ENCODE data around the gene KLRF1. TPM values are rescaled to one million over a fixed set of nuclear protein-coding genes. Genes with fewer than 3 reads are reported as not detected.

Gene KLRF1
- total RNA-seq, 2 experiments from 2014 or later: 0.19 to 0.20 TPM

GRCh38 chr12:9794484-9795093, 32.7 kb upstream of the KLRF1 start:
- H3K27me3 Mint-ChIP-seq: no peaks in the 10 kb centered on the region
- H3K4me1 Mint-ChIP-seq: peaks cover 59% of the 10 kb centered on the region
- H3K36me3 Mint-ChIP-seq (ENCODE audit: low read depth): peaks cover 4% of the 10 kb centered on the region
- ChIA-PET POLR2A (interaction anchor here (4.8 kb wide), 1 partner anchor 37 kb away, joined by 125 read pairs; the partner anchor contains the start of gene CD69), CTCF (interaction anchor here (1.1 to 8.3 kb wide), 3 partner anchors 26 to 45 kb away, joined by 3 to 120 read pairs (median 55); no protein-coding TSS in a partner anchor)
- peaks cover 10% of the 10 kb centered on the region for H3K9me3 Mint-ChIP-seq
- DNase-seq: no peak
- H3K4me3 Mint-ChIP-seq: peak overlapping the region; percentile 65
- peak overlapping the region; percentile 88 for H3K27ac Mint-ChIP-seq

GRCh38 chr12:9795945-9796344, 31.3 kb upstream of the KLRF1 start:
- Mint-ChIP-seq H3K27me3 (peaks cover 1% of the 10 kb centered on the region), H3K4me3 (peak overlapping the region; percentile 65), H3K9me3 (peaks cover 4% of the 10 kb centered on the region), H3K4me1 (peaks cover 59% of the 10 kb centered on the region), H3K27ac (peak overlapping the region; percentile 88), H3K36me3 (ENCODE audit: low read depth) (peaks cover 2% of the 10 kb centered on the region)
- POLR2A ChIA-PET: interaction anchor here (4.8 kb wide), 1 partner anchor 38 kb away, joined by 125 read pairs; the partner anchor contains the start of gene CD69
- no peak for DNase-seq
- CTCF ChIA-PET: interaction anchor here (0.7 to 8.3 kb wide), 5 partner anchors 19 to 53 kb away, joined by 3 to 120 read pairs (median 7); no protein-coding TSS in a partner anchor

- Mint-ChIP-seq H3K27me3 (peaks cover 3% of the 10 kb centered on the region), H3K4me1 (peaks cover 59% of the 10 kb centered on the region), H3K4me3 (peak overlapping the region; percentile 65), H3K27ac (peak overlapping the region; percentile 88), H3K9me3 (peaks cover 8% of the 10 kb centered on the region), H3K36me3 (ENCODE audit: low read depth) (peaks cover 2% of the 10 kb centered on the region)
- POLR2A ChIA-PET: interaction anchor here (0.5 to 4.8 kb wide), 3 partner anchors 39 to 125 kb away, joined by 3 to 125 read pairs (median 7); partner anchors contain the start of gene CD69
- peak; percentile 53 for DNase-seq
- CTCF ChIA-PET: interaction anchor here (1.3 to 8.3 kb wide), 5 partner anchors 19 to 47 kb away, joined by 6 to 120 read pairs (median 8); no protein-coding TSS in a partner anchor
These were observed 30.9 kb upstream of the KLRF1 start for GRCh38 chr12:9796346-9796745.

- H3K4me3 Mint-ChIP-seq: peak overlapping the region; percentile 65
- H3K27ac Mint-ChIP-seq: peak overlapping the region; percentile 88
- H3K36me3 Mint-ChIP-seq (ENCODE audit: low read depth): peaks cover 2% of the 10 kb centered on the region
- peaks cover 8% of the 10 kb centered on the region for H3K9me3 Mint-ChIP-seq
- H3K4me1 Mint-ChIP-seq: peaks cover 55% of the 10 kb centered on the region
- no peak for DNase-seq
- peaks cover 3% of the 10 kb centered on the region for H3K27me3 Mint-ChIP-seq
- ChIA-PET CTCF (interaction anchor here (1.0 to 8.3 kb wide), 10 partner anchors 17 to 54 kb away, joined by 3 to 120 read pairs (median 7); partner anchors contain the start of gene CD69), POLR2A (interaction anchor here (0.7 to 4.8 kb wide), 5 partner anchors 39 to 109 kb away, joined by 4 to 125 read pairs (median 7); partner anchors contain the start of genes CD69 and CLEC2B)
These were observed 30.3 kb upstream of the KLRF1 start for GRCh38 chr12:9796971-9797370.

GRCh38 chr12:9797722-9798619, 29.3 kb upstream of the KLRF1 start:
- CTCF ChIA-PET: interaction anchor here (0.6 to 8.3 kb wide), 16 partner anchors 10 to 162 kb away, joined by 3 to 120 read pairs (median 6); partner anchors contain the start of gene CD69
- Mint-ChIP-seq H3K27me3 (peaks cover 10% of the 10 kb centered on the region), H3K27ac (peak overlapping the region; percentile 88), H3K4me1 (peaks cover 46% of the 10 kb centered on the region), H3K36me3 (ENCODE audit: low read depth) (peaks cover under 1% of the 10 kb centered on the region), H3K9me3 (peaks cover 7% of the 10 kb centered on the region), H3K4me3 (peak overlapping the region; percentile 65)
- peak; percentile 85 for DNase-seq
- POLR2A ChIA-PET: interaction anchor here (0.6 to 4.8 kb wide), 6 partner anchors 8 to 115 kb away, joined by 3 to 125 read pairs (median 7); partner anchors contain the start of genes CD69 and CLEC2B

- Mint-ChIP-seq H3K4me3 (no peak overlapping the region), H3K9me3 (peaks cover 4% of the 10 kb centered on the region), H3K27me3 (peaks cover 22% of the 10 kb centered on the region), H3K36me3 (ENCODE audit: low read depth) (no peaks in the 10 kb centered on the region), H3K4me1 (peaks cover 30% of the 10 kb centered on the region), H3K27ac (no peak overlapping the region)
- DNase-seq: no peak
- POLR2A ChIA-PET: interaction anchor here (1.4 kb wide), 1 partner anchor 50 kb away, joined by 5 read pairs; no protein-coding TSS in a partner anchor
- CTCF ChIA-PET: interaction anchor here (1.1 to 8.3 kb wide), 7 partner anchors 8 to 51 kb away, joined by 4 to 120 read pairs (median 12); no protein-coding TSS in a partner anchor
These were observed 27.3 kb upstream of the KLRF1 start for GRCh38 chr12:9799961-9800360.

GRCh38 chr12:9805883-9806282, 21.4 kb upstream of the KLRF1 start:
- H3K36me3 Mint-ChIP-seq (ENCODE audit: low read depth): no peaks in the 10 kb centered on the region
- no peak overlapping the region for H3K4me3 Mint-ChIP-seq
- CTCF ChIA-PET: interaction anchor here (1.1 to 3.6 kb wide), 2 partner anchors 12 to 55 kb away, joined by 3 to 13 read pairs; no protein-coding TSS in a partner anchor
- peaks cover 10% of the 10 kb centered on the region for H3K4me1 Mint-ChIP-seq
- H3K9me3 Mint-ChIP-seq: peaks cover 4% of the 10 kb centered on the region
- POLR2A ChIA-PET: interaction anchor here (0.6 kb wide), 1 partner anchor 8 kb away, joined by 3 read pairs; no protein-coding TSS in a partner anchor
- H3K27ac Mint-ChIP-seq: no peak overlapping the region
- no peak for DNase-seq
- H3K27me3 Mint-ChIP-seq: peaks cover 37% of the 10 kb centered on the region

- POLR2A ChIA-PET: interaction anchor here (0.6 kb wide), 1 partner anchor 9 kb away, joined by 3 read pairs; no protein-coding TSS in a partner anchor
- Mint-ChIP-seq H3K4me3 (no peak overlapping the region), H3K36me3 (ENCODE audit: low read depth) (no peaks in the 10 kb centered on the region), H3K27me3 (peaks cover 35% of the 10 kb centered on the region), H3K9me3 (no peaks in the 10 kb centered on the region), H3K27ac (no peak overlapping the region), H3K4me1 (peaks cover 18% of the 10 kb centered on the region)
- CTCF ChIA-PET: interaction anchor here (3.6 kb wide), 1 partner anchor 56 kb away, joined by 13 read pairs; no protein-coding TSS in a partner anchor
- no peak for DNase-seq
These were observed 20.6 kb upstream of the KLRF1 start for GRCh38 chr12:9806714-9807113.

GRCh38 chr12:9808504-9808903, 18.8 kb upstream of the KLRF1 start:
- H3K9me3 Mint-ChIP-seq: no peaks in the 10 kb centered on the region

GRCh38 chr12:9809338-9809737, 17.9 kb upstream of the KLRF1 start:
- ChIA-PET CTCF (interaction anchor here (1.0 to 3.6 kb wide), 3 partner anchors 11 to 189 kb away, joined by 3 to 13 read pairs (median 12); partner anchors contain the start of gene CLEC1B), POLR2A (no interaction called here)
- H3K27me3 Mint-ChIP-seq: peaks cover 21% of the 10 kb centered on the region
- no peak overlapping the region for H3K27ac Mint-ChIP-seq
- H3K4me3 Mint-ChIP-seq: no peak overlapping the region
- no peaks in the 10 kb centered on the region for H3K36me3 Mint-ChIP-seq (ENCODE audit: low read depth)
- H3K4me1 Mint-ChIP-seq: peaks cover 33% of the 10 kb centered on the region
- DNase-seq: no peak
- no peaks in the 10 kb centered on the region for H3K9me3 Mint-ChIP-seq

More at GRCh38 chr12:9808504-9808903, 18.8 kb upstream of the KLRF1 start:
- H3K27me3 Mint-ChIP-seq: peaks cover 27% of the 10 kb centered on the region
- H3K4me3 Mint-ChIP-seq: no peak overlapping the region
- H3K27ac Mint-ChIP-seq: no peak overlapping the region
- POLR2A ChIA-PET: no interaction called here
- H3K36me3 Mint-ChIP-seq (ENCODE audit: low read depth): no peaks in the 10 kb centered on the region
- CTCF ChIA-PET: interaction anchor here (2.6 to 3.6 kb wide), 2 partner anchors 10 to 58 kb away, joined by 12 to 13 read pairs; no protein-coding TSS in a partner anchor
- peaks cover 25% of the 10 kb centered on the region for H3K4me1 Mint-ChIP-seq
- no peak for DNase-seq

- no peak for DNase-seq
- peaks cover 18% of the 10 kb centered on the region for H3K27me3 Mint-ChIP-seq
- peaks cover 33% of the 10 kb centered on the region for H3K4me1 Mint-ChIP-seq
- ChIA-PET POLR2A (no interaction called here), CTCF (interaction anchor here (0.9 to 1.0 kb wide), 2 partner anchors 10 to 189 kb away, joined by 3 to 4 read pairs; partner anchors contain the start of gene CLEC1B)
- H3K27ac Mint-ChIP-seq: no peak overlapping the region
- no peaks in the 10 kb centered on the region for H3K36me3 Mint-ChIP-seq (ENCODE audit: low read depth)
- H3K4me3 Mint-ChIP-seq: no peak overlapping the region
- no peaks in the 10 kb centered on the region for H3K9me3 Mint-ChIP-seq
These were observed 17.4 kb upstream of the KLRF1 start for GRCh38 chr12:9809866-9810265.

- H3K4me3 Mint-ChIP-seq: no peak overlapping the region
- no peak overlapping the region for H3K27ac Mint-ChIP-seq
- H3K4me1 Mint-ChIP-seq: peaks cover 33% of the 10 kb centered on the region
- CTCF ChIA-PET: interaction anchor here (0.9 to 1.5 kb wide), 3 partner anchors 11 to 68 kb away, joined by 4 to 6 read pairs (median 4); no protein-coding TSS in a partner anchor
- H3K36me3 Mint-ChIP-seq (ENCODE audit: low read depth): no peaks in the 10 kb centered on the region
- POLR2A ChIA-PET: no interaction called here
- H3K9me3 Mint-ChIP-seq: no peaks in the 10 kb centered on the region
- no peak for DNase-seq
- H3K27me3 Mint-ChIP-seq: peaks cover 17% of the 10 kb centered on the region
These were observed 16.6 kb upstream of the KLRF1 start for GRCh38 chr12:9810671-9811070.

Data from activated CD4-positive, alpha-beta T cell treated with anti-CD3 and anti-CD28 coated beads, Interleukin-2, amount 10 ng/mL, durations not matched to agents 7 days and 5 days (primary cell).